NOMO-1 treated with DMSO at 0.1 percent for 48 hours (cell line): Measurements from ENCODE around the gene MYF6.

Source experiments
- DNase-seq: peaks from one replicate; lab custom pipeline; 2025; ENCODE audit not compliant: unreplicated experiment; lab: John Stamatoyannopoulos, UW

MYF6 gene

GRCh38 chr12:80754274-80754673, 46.8 kb downstream of the MYF6 start:
- DNase-seq: no peak

- DNase-seq: no peak
Observed at GRCh38 chr12:80756875-80757274, 49.4 kb downstream of the MYF6 start.
